ENCODE measurements around the gene SORCS2. TPM values are rescaled to one million over a fixed set of nuclear protein-coding genes. Genes with fewer than 3 reads are reported as not detected.
A peak's percentile ranks its signal among the peaks of the same experiment; 100 is the strongest.

The SORCS2 gene
- total RNA-seq, 1 donor from 2014 or later = 10.9 TPM

DNA sequence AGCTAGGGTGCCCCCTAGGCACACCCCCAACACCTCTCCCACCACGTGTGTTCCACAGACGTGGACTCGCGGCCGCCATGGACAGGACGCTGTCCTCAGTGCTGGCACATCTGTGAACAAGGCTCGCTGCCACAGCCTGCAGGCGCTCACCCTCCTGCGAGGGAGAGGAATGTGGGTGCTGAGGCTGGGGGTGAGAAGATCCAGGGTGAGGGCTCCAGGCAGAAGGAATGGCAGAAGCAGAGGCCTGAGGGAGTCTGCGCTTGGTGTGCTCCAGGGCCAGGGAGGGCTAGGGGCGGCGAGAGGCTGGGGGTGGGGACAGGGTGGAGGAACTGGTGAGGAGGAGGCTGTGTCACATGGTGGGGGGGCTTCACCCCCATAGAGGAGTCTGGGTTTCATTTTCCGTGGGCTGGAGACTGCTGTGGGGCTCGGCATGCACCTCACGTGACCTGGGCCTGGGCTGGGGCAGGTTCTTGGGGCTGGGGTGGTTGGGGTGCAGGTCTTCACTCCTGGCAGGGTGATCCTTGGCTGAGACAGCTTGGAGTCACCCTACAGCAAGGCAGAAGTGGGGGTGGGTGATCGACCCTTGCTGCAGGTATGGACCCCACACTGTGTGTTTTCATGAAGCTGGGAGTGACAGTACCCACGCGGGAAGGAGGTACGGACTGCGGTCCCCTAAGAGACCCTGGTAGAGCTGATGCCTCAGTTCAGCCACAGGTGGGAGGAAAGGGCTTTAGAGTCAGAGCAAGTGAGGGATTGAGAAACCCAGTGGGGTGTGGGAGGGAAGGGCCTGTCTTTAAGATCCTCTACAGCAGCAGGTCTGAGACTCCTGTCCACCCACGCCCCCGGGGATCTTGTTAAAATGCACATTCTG, 138.7 kb downstream of the SORCS2 start:
- Mint-ChIP-seq H3K4me3 (ENCODE audit: unreplicated experiment) (no peak overlapping the region), H3K9me3 (ENCODE audit: low read depth) (no peaks in the 10 kb centered on the region), H3K27me3 (ENCODE audit: low read depth) (no peaks in the 10 kb centered on the region), H3K36me3 (ENCODE audit: low read depth) (no peaks in the 10 kb centered on the region), H3K4me1 (ENCODE audit: low read depth) (peaks cover 80% of the 10 kb centered on the region), H3K27ac (ENCODE audit: unreplicated experiment) (peak overlapping the region; percentile 12)
- peak; percentile 92 for DNase-seq (ENCODE audit: low spot score)
- TF ChIP-seq, protein P1, sequence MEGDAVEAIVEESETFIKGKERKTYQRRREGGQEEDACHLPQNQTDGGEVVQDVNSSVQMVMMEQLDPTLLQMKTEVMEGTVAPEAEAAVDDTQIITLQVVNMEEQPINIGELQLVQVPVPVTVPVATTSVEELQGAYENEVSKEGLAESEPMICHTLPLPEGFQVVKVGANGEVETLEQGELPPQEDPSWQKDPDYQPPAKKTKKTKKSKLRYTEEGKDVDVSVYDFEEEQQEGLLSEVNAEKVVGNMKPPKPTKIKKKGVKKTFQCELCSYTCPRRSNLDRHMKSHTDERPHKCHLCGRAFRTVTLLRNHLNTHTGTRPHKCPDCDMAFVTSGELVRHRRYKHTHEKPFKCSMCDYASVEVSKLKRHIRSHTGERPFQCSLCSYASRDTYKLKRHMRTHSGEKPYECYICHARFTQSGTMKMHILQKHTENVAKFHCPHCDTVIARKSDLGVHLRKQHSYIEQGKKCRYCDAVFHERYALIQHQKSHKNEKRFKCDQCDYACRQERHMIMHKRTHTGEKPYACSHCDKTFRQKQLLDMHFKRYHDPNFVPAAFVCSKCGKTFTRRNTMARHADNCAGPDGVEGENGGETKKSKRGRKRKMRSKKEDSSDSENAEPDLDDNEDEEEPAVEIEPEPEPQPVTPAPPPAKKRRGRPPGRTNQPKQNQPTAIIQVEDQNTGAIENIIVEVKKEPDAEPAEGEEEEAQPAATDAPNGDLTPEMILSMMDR (IDR thresholded peaks at IDR 0.05) = no peak

- peaks cover 80% of the 10 kb centered on the region for H3K4me1 Mint-ChIP-seq (ENCODE audit: low read depth)
- H3K4me3 Mint-ChIP-seq (ENCODE audit: unreplicated experiment) = no peak overlapping the region
- H3K9me3 Mint-ChIP-seq (ENCODE audit: low read depth) = no peaks in the 10 kb centered on the region
- no peaks in the 10 kb centered on the region for H3K27me3 Mint-ChIP-seq (ENCODE audit: low read depth)
- TF ChIP-seq, protein P1 (IDR thresholded peaks at IDR 0.05) = no peak
- no peaks in the 10 kb centered on the region for H3K36me3 Mint-ChIP-seq (ENCODE audit: low read depth)
- H3K27ac Mint-ChIP-seq (ENCODE audit: unreplicated experiment) = no peak overlapping the region
- peak; percentile 75 for DNase-seq (ENCODE audit: low spot score)
Observed at GRCh38 chr4:7331682-7332000, 139.3 kb downstream of the SORCS2 start.

DNA sequence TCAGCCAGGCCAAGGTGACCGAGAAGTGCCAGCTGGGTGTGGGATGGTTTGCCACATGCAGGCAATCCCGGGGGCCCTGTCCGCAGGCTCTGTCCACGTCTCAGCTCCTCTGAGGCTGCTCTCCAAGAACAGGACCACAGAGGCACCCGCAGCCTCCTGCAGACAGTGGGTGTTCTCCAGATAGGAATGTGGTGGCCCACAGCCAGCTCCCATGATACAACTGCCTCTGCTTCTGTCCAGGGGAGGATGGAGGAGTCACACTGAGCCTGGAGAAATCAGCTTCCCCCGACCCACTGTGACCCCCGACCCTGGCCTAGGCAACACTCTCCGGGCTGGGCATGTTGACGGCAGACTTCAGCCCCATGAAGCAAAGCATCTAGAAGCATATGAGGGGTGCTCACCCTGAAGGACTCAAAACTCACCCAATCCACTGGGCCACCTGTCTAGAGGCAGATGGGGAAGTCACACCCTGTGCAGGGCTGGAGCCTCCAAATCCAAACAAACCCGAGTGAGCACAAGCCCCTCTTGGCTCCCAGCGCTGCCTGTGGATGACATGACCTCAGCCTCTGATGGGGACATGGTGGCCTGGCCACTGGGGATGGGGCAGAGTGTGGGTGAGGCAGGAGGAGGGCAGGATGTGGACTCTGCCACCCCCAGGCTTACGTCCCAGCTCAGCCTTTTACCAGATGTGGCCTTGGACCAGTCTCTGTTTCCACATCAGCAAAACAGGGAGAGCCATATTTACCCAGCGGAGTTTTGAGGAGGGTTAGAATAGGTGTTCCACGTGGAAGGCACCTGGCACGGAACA, 140.1 kb downstream of the SORCS2 start:
- H3K27ac Mint-ChIP-seq (ENCODE audit: unreplicated experiment) = peak overlapping the region; percentile 36
- H3K27me3 Mint-ChIP-seq (ENCODE audit: low read depth) = peaks cover 5% of the 10 kb centered on the region
- TF ChIP-seq, protein P1 (IDR thresholded peaks at IDR 0.05) = no peak
- DNase-seq (ENCODE audit: low spot score) = peak; percentile 81
- no peaks in the 10 kb centered on the region for H3K36me3 Mint-ChIP-seq (ENCODE audit: low read depth)
- H3K4me1 Mint-ChIP-seq (ENCODE audit: low read depth) = peaks cover 73% of the 10 kb centered on the region
- H3K9me3 Mint-ChIP-seq (ENCODE audit: low read depth) = no peaks in the 10 kb centered on the region
- H3K4me3 Mint-ChIP-seq (ENCODE audit: unreplicated experiment) = no peak overlapping the region

DNA sequence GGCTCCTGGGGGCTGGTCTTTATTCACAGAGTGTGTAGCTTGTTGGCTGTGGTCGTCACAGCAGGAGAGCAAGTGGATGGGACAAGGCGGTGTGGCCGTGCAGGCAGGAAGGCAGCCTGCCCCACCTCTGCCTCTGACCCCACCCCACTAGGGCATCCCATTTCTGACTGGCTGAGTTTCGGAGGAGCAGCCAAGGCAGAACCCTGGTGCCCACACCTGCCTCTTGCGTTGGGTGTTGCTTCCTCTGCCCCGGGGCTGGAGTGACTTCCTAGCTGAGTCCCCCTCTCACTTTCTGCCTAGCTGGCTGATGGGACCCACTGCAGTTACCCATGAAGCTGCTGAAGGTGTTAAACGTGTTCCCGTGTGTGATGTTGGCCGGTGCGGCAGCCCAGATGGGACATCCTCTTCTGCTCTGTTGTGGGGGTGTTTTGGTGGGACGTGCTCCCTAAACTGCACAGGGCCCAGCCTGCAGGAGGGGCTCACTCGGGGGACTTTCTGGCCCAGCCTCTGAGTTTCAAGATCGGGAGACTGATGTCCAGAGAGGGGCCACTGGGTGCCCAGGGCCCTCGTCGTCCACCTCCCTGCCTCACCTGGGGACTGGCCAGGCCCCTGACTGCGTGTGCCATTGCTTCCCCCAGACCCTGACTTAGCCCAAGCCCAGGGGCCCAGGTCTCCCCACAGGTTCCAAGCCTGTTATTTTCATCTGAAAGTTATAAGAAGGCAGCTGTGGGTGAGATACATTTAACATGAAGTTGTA, 140.9 kb downstream of the SORCS2 start:
- DNase-seq (ENCODE audit: low spot score) = peak; percentile 77
- H3K4me1 Mint-ChIP-seq (ENCODE audit: low read depth) = peaks cover 68% of the 10 kb centered on the region
- TF ChIP-seq, protein P1 (IDR thresholded peaks at IDR 0.05) = no peak

More for the DNA sequence above, 140.9 kb downstream of the SORCS2 start:
- H3K36me3 Mint-ChIP-seq (ENCODE audit: low read depth) = peaks cover 2% of the 10 kb centered on the region
- H3K9me3 Mint-ChIP-seq (ENCODE audit: low read depth) = peaks cover 3% of the 10 kb centered on the region
- no peak overlapping the region for H3K4me3 Mint-ChIP-seq (ENCODE audit: unreplicated experiment)
- H3K27me3 Mint-ChIP-seq (ENCODE audit: low read depth) = peaks cover 5% of the 10 kb centered on the region
- H3K27ac Mint-ChIP-seq (ENCODE audit: unreplicated experiment) = no peak overlapping the region

Measured in chondrocyte (in vitro differentiated cells).